NCI-H69 (cell line): ENCODE data around the gene GNE.
"Not testable (repeated sequence)": the region's sequence is repeated elsewhere in the genome, so short reads cannot be mapped to it uniquely, and the experiment has no call there.

ENCODE experiments used
- DNase-seq: peaks from one replicate; lab custom pipeline; 2025; lab: John Stamatoyannopoulos, UW

Gene GNE

GRCh38 chr9:36268007-36268427 is 9.8 kb upstream of the GNE start:
- DNase-seq: no peak

GRCh38 chr9:36264896-36265295 is 6.6 kb upstream of the GNE start:
- DNase-seq: no peak

DNA sequence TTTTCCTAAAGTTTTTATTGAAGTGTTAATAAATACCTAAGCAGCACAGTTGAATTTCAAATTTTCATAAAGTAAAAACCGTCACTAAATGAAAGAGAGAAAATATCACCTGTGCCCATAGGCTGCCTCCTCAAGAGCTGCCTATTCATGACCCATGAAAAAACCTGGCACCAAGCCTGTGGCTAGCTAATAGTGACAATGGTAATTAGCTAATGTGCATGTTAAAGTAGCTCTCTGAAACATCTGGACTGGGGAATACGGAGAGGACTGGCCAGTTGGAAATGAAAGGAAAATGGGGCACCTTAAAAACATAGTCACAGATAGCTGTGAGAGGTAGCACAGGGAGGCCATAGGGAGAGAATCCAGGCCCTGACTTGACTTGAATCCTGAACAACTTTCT is 5.4 kb upstream of the GNE start:
- peak; percentile 97 for DNase-seq

GRCh38 chr9:36258996-36259533 is 817 bp upstream of the GNE start:
- DNase-seq: peak; percentile 50

DNA sequence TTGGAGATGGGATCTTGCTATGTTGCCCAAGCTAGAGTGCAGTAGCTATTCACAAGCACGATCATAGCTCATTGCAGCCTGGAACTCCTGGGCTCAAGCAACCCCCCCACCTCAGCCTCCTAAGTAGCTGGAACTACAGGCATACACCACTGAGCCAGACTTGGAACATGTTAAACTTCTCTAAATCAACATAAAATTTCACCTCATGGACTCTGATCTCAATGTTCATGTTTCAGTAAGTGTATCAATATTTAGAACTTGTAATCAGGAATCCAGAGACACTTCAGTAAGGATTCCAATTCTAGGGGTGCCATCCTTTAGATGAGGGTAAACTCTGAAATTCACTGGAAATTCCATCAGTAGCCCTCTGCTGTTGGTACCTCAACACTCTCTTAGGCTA is 6.8 kb downstream of the GNE start:
- DNase-seq: no peak

GRCh38 chr9:36250079-36250478 is 8.2 kb downstream of the GNE start:
- no peak for DNase-seq

DNA sequence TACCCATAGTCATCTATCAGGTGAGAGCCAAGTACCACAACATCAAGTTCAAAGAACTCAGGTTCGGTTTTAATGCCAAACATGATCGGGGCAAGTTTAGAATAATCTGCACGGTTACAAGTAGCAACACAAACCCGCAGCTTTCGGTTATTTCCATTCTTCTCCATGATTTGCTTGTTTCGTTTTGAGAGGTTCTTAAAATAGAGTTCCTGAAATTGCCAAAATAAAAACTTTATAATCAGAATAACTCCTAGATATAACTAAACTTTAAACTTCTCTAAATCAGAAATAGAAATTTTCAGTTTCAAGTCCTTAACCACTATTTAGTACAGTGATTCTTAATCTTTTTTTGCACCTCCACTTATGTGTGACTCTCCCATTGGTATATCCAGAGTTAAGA is 9.1 kb downstream of the GNE start:
- DNase-seq: no peak

- DNase-seq: peak; percentile 73
Observed at GRCh38 chr9:36248061-36248460, 10.2 kb downstream of the GNE start.

DNA sequence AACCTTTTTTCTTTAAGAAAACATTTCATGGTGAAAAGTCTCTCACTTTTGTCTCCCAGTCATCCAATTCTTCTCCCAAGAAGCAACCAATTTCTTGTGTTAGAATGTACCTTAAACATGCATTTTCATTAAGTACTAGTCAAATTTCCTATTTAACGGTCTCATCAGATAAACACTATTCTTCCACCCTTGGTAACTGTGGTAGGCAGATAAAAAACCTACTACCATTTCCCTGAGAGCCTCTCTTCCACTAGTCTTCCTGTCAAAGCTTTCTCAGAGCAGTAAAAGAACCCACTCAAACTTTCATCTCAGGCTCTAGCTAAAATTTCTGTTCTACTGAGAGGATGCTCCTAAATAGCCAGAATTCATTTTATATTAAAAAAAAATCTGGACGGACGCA is 10.9 kb downstream of the GNE start:
- DNase-seq: no peak

GRCh38 chr9:36245906-36246305 is 12.3 kb downstream of the GNE start:
- DNase-seq: no peak

GRCh38 chr9:36239675-36240074 is 18.6 kb downstream of the GNE start:
- not testable (repeated sequence) for DNase-seq

DNA sequence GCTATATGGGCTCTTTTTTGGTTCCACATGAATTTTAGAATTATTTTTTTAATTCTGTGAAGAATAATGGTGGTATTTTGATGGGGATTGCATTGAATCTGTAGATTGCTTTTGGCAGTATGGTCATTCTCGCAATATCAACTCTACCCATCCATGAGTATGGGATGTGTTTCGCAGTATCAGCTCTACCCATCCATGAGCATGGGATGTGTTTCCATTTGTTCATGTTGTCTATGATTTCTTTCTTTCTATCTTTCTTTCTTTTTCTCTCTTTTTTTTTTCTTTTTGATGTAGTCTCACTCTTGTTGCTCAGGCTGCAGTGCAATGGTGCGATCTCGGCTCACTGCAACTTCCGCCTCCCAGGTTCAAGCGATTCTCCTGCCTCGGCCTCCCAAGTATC is 19.0 kb downstream of the GNE start:
- DNase-seq: not testable (repeated sequence)

DNA sequence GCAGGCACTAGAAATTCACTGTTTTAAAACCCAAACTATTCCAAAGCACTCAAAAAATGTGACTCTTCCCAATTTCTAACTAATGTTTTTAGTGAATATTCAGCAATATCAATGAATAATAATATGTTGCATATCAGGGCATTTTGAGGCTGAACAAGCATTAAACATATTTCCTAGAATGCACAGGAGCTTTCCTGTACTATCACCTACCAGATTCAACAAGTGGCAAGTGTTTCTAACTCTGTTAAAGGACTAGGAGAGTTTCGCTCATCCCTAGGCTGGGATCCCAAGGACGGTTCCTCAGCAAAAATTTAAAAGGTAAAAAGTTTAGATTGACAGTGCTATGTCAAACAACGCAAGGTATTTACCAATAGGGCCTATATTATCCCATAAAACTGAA is 21.0 kb downstream of the GNE start:
- no peak for DNase-seq

GRCh38 chr9:36222449-36222848 is 35.8 kb downstream of the GNE start:
- DNase-seq: no peak

GRCh38 chr9:36221667-36222066 is 36.6 kb downstream of the GNE start:
- DNase-seq: no peak

DNA sequence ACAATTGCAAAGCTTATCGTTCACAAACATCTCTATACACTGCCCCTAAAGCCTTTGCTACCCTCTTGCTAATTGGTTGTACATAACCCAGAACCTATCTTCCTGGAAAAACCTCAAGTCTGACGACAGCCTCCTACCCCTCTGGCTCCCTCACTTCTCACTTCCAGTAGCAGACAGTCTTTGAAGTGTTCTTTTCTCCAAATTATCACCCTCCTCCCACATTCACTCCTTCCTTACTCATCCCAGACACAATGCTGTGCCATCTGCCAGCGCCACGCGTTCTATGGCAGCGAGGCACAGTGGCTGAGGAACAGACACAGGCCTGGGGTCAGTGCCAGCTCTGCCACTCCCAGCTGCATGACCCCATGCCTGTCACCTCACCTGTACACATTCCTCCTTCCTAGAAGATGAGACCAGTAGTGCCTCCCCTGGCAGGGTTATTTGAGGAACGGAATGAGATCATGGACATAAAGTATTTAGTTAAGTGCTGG is 39.8 kb downstream of the GNE start:
- no peak for DNase-seq

- peak; percentile 62 for DNase-seq
Observed at GRCh38 chr9:36218011-36218410, 40.2 kb downstream of the GNE start.

- DNase-seq: no peak
Observed at GRCh38 chr9:36217256-36217968, 40.8 kb downstream of the GNE start.

DNA sequence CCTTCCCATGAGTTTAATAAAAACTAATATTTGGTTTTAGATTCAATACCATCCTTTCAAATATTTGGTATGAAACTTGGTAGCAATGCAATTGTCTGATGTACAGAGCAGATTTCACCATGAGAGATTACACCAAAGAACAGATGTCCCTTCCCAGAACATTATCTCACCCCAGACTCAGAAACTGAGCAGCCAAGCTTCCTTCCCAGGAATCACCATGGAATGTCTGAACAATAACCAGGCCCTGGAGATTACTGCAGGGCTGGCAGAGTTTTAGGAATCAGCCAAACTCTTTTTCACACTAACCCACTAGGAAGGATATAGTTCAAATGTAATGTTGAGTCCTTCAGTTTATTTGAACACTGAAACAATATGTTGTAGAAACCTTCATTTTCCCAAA is 43.7 kb downstream of the GNE start:
- DNase-seq: no peak

DNA sequence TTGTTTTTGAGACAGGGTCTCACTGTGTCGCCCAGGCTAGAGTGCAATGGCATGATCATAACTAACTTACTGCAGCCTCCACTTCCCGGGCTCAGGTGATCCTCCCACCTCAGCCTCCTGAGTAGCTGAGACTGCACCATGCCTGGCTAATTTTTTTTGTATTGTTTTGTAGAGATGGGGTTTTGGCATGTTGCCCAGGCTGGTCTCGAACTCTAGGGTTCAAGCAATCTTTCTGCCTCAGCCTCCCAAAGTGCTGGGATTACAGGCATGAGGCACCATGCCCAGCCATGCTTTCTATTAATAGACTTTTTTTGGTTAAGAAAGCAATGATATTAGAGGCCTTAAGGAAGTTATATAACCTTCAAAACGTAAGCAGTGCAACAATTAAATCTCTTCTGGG is 44.3 kb downstream of the GNE start:
- DNase-seq: no peak

GRCh38 chr9:36213387-36213786 is 44.9 kb downstream of the GNE start:
- no peak for DNase-seq

GRCh38 chr9:36211510-36211909 is 46.7 kb downstream of the GNE start:
- no peak for DNase-seq

GRCh38 chr9:36210722-36211121 is 47.5 kb downstream of the GNE start:
- no peak for DNase-seq
